ENCODE measurements around the gene SYT3.
"Not testable (repeated sequence)": the region's sequence is repeated elsewhere in the genome, so short reads cannot be mapped to it uniquely, and the experiment has no call there.

SYT3 gene

DNA sequence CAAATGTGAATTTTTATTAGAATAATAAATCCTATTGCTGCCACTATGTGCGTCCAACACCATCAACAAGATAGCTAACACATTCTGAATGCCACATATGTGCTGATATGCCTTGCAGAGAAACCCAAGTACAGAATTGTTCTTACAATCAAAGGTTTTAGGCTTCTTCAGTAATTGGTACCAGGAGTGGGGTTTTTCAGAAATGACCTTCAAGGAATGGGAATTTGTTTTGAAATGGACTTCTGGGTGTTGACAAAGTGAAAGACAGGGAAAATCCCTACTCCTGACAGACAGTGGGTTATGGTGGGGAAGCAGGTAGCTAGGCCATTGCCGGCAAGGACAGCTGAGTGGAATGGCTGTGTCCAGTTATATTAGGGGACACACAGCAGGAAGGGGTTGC is 5.7 kb downstream of the SYT3 start:
- no peak for DNase-seq

- no peak for DNase-seq
Observed at GRCh38 chr19:50633359-50633758, 6.3 kb downstream of the SYT3 start.

GRCh38 chr19:50632151-50632835 is 7.4 kb downstream of the SYT3 start:
- no peak for DNase-seq

DNA sequence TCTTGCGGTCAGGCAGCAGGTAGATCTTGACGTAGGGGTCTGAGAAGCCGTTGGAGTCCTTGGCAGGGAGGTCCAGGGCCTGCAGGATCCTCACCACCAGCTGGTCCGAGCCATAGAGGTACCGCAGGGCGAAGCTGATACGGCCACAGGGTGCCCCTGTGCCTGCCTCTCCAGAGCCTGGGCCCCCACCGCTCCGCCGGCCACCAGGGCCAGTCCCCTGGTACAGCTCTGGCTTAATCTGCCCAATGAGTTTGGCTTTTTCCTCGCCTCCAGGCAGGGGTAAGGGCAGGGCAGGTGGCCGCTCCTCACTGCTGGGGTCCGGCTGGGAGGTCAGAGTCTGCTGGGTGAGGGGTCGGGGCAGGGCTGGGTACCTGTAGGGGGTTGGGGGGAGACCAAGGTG is 9.9 kb downstream of the SYT3 start:
- no peak for DNase-seq

DNA sequence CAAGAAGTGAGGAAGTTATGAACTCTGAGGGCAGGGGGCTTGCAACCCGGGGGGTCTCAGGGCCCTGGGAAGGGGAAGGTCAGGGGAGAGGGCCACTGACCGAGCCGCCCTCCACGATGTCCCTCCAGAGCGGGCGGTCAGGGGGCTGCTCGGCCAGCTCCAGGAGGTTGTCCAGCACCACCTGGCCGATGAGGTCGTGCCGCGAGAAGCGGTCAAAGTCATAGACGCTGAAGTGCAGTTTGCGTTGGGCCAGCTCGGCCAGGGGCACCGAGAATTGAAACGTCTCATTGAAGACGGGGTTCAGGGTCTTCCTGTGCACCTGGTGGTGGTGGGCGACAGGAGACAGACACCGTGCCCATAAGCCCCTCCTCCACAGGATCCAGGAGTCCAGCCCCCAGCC is 10.5 kb downstream of the SYT3 start:
- no peak for DNase-seq

DNA sequence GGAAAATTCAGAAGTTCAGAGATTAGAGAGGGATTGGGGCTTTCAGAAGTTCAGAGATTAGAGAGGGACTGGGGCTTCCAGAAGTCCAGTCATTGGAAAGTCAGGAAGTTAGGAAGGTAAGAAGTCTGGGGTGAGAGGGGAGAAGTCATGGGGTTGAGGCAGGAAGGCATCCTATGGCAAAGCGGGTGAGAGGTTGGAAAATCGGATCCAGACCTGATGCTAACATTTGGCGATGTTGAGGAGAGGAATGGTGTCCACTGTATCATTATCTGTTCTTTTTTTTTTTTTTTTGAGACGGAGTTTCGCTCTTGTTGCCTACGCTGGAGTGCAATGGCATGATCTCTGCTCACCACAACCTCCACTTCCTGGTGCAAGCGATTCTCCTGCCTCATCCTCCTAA is 11.1 kb downstream of the SYT3 start:
- no peak for DNase-seq

DNA sequence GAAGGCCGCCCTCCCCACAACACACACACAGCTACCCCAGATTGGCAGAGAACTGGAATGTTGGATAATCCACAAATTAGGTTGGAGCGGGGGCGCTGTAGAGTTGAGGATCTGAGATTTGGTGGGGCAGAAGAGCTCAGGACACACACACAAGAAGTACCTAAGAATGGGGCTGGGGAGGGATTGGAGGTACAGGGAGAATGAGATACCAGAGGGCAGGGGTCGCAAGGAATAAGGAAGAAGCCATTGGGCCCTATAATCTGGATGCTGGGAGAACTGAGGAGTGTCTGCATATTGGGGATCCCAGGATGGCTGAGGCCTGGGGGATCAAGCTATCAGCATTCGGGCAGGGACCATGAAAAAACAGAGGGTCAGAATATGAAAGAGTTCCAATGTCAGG is 11.5 kb downstream of the SYT3 start:
- no peak for DNase-seq

- no peak for DNase-seq
Observed at GRCh38 chr19:50626795-50627194, 12.9 kb downstream of the SYT3 start.

- no peak for DNase-seq
Observed at GRCh38 chr19:50626011-50626410, 13.7 kb downstream of the SYT3 start.

DNA sequence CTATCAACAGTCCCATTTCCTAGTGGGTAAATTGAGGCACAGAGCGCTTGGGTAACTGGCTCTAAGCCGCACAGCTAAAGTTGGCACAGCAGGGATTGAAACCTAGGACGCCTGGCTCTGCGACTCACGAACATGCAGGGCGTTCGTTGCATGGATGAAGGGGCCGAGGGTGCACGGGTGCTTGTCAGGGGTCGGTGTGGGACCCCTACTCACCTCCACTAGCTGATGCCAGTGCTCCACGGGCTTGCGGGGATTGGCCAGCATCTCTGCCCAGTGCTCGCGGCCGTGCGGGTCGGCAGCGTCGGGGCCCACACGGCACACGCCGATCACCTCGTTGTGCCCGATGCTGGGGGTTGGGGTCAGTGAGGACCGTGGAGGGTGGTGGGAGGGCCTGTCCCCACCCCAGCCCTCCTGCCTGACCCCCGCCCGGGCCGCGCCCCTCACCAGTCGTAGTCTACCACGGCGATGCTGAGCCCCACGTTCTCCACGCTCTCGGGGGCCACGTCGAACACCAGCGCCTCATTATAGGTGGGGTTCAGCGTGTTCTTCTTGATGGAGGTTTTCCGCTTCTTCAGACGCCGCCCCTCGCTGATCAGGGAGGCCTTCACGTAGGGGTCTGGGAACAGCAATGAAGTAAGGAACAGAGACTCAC is 14.6 kb downstream of the SYT3 start:
- DNase-seq, result no peak

- not testable (repeated sequence) for DNase-seq
Observed at GRCh38 chr19:50620394-50620906, 19.2 kb downstream of the SYT3 start.

GRCh38 chr19:50619184-50619583 is 20.5 kb downstream of the SYT3 start:
- not testable (repeated sequence) for DNase-seq

DNA sequence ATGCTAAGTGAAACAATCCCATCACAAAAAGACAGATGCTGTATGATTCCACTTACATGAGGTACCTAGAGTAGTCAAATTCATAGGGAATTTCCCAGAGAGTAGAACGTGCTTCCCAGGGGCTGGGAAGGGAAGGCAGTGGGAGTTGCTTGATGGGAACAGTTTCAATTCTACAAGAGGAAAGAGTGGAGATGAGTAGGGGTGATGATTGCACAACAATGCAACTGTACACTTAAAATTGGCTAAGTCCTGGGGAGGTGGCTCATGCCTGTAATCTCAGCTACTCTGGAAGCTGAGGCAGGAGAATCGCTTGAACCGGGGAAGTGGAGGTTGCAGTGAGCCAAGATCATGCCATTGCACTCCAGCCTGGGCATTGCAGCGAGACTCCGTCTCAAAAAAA is 21.3 kb downstream of the SYT3 start:
- DNase-seq, result not testable (repeated sequence)

- DNase-seq, result not testable (repeated sequence)
Observed at GRCh38 chr19:50612504-50613404, 26.9 kb downstream of the SYT3 start.

DNA sequence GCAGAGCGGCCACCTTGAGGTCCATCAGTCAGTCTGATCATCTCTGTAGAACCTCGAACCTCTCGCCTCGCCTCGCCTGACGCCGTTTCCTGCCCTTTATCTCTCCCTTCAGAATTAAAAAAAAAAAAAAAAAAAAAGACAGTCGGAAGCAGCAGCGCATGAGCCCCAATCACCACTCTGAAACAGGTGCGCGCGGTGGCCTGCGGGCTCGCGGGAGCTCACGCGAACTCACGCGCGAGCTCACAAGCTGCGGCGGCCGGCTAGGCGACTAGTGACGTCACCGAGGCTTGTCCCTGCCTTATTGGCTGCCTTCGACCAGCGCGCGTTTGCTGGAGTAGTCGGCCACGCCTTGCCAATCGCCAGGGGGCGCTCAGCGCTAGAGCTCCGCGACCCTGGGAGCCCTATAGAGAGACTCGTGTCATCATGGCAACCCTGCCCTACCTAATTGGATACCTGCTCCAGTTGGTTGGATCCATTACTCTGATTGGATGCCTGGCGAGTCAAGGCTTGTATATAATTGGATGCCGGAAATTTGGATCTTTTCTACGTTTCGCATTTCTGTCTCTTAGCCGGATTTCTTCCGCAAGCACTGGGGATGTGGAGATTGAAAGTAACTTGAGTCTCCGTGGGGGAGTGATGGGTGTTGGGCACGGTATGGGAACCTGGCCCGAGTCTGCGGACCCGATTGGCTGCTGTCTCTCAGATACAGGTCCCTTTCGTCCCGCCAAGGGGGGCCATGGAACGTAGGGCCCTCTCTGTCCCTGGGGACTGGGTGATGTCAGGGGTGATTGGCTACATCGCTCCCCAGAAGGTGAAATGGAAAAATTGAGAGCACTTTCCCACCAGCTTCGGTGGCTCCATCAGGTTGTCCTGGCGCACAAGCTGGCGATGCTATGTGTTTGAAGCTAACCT is 31.6 kb downstream of the SYT3 start:
- DNase-seq, result peak; percentile 57

GRCh38 chr19:50607388-50607787 is 32.3 kb downstream of the SYT3 start:
- DNase-seq, result no peak

DNA sequence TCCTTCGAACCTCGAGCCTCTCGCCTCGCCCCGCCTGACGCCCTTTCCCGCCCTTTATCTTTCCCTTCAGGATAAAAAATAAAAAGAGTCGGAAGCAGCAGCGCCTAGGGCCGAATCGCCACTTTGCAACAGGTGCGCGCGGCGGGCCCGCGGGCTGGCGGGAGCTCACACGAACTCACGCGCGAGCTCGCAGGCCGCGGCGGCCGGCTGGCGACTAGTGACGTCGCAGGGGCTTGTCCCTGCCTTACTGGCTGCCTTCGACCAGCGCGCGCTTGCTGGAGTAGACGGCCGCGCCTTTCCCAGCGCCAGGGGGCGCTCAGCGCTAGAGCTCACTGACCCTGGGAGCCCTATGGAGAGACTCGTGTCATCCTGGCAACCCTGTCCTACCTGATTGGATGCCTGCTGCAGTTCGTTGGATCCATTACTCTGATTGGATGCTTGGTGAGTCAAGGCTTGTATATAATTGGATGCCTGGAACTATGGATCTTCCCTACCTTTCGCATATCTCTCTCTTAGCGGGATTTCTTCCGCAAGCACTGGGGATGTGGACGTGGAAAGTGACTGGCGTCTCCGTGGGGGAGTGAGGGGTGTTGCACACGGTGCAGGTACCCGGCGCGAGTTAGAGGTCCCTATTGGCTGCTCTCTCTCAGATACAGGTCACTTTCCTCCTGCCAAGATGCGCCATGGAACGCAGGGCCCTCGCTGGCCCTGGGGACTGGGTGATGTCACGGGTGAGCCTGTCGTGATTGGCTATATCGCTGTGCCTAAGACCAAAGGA is 33.4 kb downstream of the SYT3 start:
- DNase-seq, result peak; percentile 1

DNA sequence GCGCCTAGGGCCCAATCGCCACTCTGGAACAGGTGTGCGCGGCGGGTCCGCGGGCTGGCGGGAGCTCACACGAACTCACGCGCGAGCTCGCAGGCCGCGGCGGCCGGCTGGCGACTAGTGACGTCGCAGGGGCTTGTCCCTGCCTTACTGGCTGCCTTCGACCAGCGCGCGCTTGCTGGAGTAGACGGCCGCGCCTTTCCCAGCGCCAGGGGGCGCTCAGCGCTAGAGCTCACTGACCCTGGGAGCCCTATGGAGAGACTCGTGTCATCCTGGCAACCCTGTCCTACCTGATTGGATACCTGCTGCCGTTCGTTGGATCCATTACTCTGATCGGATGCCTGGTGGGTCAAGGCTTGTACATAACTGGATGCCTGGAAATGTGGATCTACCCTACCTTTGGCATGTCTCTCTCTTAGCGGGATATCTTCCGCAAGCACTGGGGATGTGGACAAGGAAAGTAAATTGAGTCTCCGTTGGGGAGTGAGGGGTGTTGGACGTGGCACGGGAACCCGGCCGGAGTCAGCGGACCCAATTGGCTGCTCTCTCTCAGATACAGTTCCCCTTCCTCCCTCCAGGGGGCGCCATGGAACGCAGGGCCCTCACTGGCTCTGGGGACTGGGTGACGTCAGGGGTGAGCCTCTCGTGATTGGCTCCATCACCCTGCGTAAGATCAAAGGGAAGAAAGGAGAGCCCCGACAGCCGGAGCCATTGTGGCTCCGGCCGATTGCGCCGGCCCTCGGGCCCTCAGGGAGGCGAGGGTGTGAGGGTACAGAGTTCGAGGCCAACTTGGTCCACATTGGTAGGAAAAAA is 35.2 kb downstream of the SYT3 start:
- DNase-seq, result not testable (repeated sequence)

DNA sequence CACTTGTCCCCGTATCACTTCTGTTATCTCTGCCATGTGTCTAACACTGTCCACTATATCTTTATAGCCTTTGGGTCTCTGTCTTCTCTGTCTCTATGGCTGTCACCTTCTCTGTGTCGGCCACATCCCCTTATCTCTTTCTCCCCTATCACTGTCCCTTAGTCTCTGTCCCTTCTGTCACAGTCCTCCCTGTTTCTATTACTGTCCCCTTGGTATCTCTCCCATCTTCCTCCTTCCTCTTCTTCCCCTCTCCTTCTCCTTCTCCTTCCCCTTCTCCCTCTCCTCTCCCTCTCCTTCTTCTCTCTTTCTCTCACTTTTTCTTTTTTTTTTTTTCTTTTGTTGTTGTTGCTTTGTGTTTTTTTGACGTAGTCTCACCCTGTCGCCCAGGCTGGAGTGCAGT is 36.7 kb downstream of the SYT3 start:
- DNase-seq, result no peak

- DNase-seq, result no peak
Observed at GRCh38 chr19:50602496-50602895, 37.2 kb downstream of the SYT3 start.

- DNase-seq, result no peak
Observed at GRCh38 chr19:50602089-50602422, 37.6 kb downstream of the SYT3 start.

All from fibroblast of upper back skin (primary cell).